H1 (cell line): Measurements from ENCODE around the gene MCFD2. TPM values are rescaled to one million over a fixed set of nuclear protein-coding genes. Genes with fewer than 3 reads are reported as not detected.

ENCODE experiments used
- CTCF ChIA-PET: fragments of 300-600 bp; sonication (Branson Sonifier 250); formaldehyde crosslinking; loops from one replicate; lab custom pipeline; 2021; ENCODE audit not compliant: partially characterized antibody; lab: Charles Lee
- POLR2A ChIA-PET: fragments of 300-600 bp; sonication (Branson Sonifier 250); formaldehyde crosslinking; loops from one replicate; lab custom pipeline; 2021; ENCODE audit warnings: inconsistent platforms; ENCODE audit not compliant: partially characterized antibody; lab: Charles Lee
- DNase-seq, 2 experiments: peaks; one replicate each; pipeline versions ENCODE4 v3.0.0 to v3.0.0-alpha.2; 2010 to 2022; ENCODE audit warnings: low spot score in 2 of 2, low read depth in 1 of 2, mixed read lengths in 1 of 2
- FAIRE-seq: peaks from 2 replicates; lab custom pipeline; 2011; peaks lifted over from hg19 to GRCh38; lab: Jason Lieb, UNC
- H2AFZ ChIP-seq: 2 replicates; pipeline ENCODE4 v1.8.1; 2012; ENCODE audit warnings: low read length, inconsistent platforms
- H2AK5ac ChIP-seq: 2 replicates; pipeline ENCODE4 v1.6.1; 2013; ENCODE audit warnings: low read depth, low read length
- H2BK120ac ChIP-seq: replicated peaks from 2 replicates; pipeline ENCODE3; 2013; ENCODE audit warnings: low read depth, low read length, inconsistent platforms
- H2BK12ac ChIP-seq: 2 replicates; pipeline ENCODE4 v1.6.1; 2013; ENCODE audit warnings: low read depth, low read length
- H2BK15ac ChIP-seq: 2 replicates; pipeline ENCODE4 v1.6.1; 2013; ENCODE audit warnings: low read length
- H2BK20ac ChIP-seq: 2 replicates; pipeline ENCODE4 v1.6.1; 2013; ENCODE audit warnings: low read length
- H2BK5ac ChIP-seq: 2 replicates; pipeline ENCODE4 v1.6.1; 2013; ENCODE audit warnings: low read depth, low read length
- H3K14ac ChIP-seq: 2 replicates; pipeline ENCODE4 v1.6.1; 2013; ENCODE audit warnings: inconsistent platforms; ENCODE audit not compliant: insufficient read length
- H3K18ac ChIP-seq: 2 replicates; pipeline ENCODE4 v1.6.1; 2013; ENCODE audit warnings: low read length; ENCODE audit errors: extremely low read depth
- H3K23ac ChIP-seq: 2 replicates; pipeline ENCODE4 v1.6.1; 2013; ENCODE audit warnings: inconsistent platforms; ENCODE audit not compliant: insufficient read length
- H3K23me2 ChIP-seq: 2 replicates; pipeline ENCODE4 v1.6.1; 2013; ENCODE audit warnings: low read depth, low read length
- H3K27ac ChIP-seq: 2 replicates; pipeline ENCODE4 v1.6.1; 2011; ENCODE audit warnings: low read depth, low read length, inconsistent platforms
- H3K27me3 ChIP-seq, 4 experiments: replicated peaks in 1 of 4; 1 replicate in 1 of 4; 2 replicates in 3 of 4; pipeline versions ENCODE4 v1.6.1 to v1.8.1; 2011 to 2013; ENCODE audit warnings: low read length in 3 of 4, mild to moderate bottlenecking in 3 of 4, inconsistent platforms in 2 of 4, mixed read lengths in 2 of 4, moderate library complexity in 1 of 4; ENCODE audit not compliant: control insufficient read depth in 3 of 4, insufficient read depth in 3 of 4; ENCODE audit errors: extremely low read depth in 1 of 4
- H3K36me3 ChIP-seq, 4 experiments: 2 replicates each; pipeline versions ENCODE4 v1.6.1 to v1.8.1; 2011 to 2013; ENCODE audit warnings: mild to moderate bottlenecking in 4 of 4, low read length in 3 of 4, moderate library complexity in 2 of 4, control low read depth in 1 of 4, inconsistent platforms in 1 of 4; ENCODE audit not compliant: insufficient read depth in 4 of 4, control insufficient read depth in 2 of 4
- H3K4ac ChIP-seq: replicated peaks from 2 replicates; pipeline ENCODE3; 2013; ENCODE audit warnings: low read length, low read depth, mixed read lengths, inconsistent platforms; ENCODE audit not compliant: insufficient read length
- H3K4me1 ChIP-seq, 4 experiments: replicated peaks in 1 of 4; 1 replicate in 1 of 4; 2 replicates in 3 of 4; pipeline versions ENCODE4 v1.6.1 to v1.8.1; 2011 to 2013; ENCODE audit warnings: low read length in 3 of 4, inconsistent platforms in 2 of 4, mixed read lengths in 1 of 4; ENCODE audit not compliant: insufficient read depth in 4 of 4, control insufficient read depth in 3 of 4
- H3K4me2 ChIP-seq, 2 experiments: 2 replicates each; pipeline versions ENCODE4 v1.6.1 to v1.8.1; 2011 to 2013; ENCODE audit warnings: low read depth in 2 of 2, low read length in 2 of 2, control low read depth in 1 of 2, inconsistent platforms in 1 of 2, mild to moderate bottlenecking in 1 of 2; ENCODE audit not compliant: insufficient read depth in 1 of 2
- H3K4me3 ChIP-seq, 4 experiments: fragments of 200-600, 300-600 bp in 1 of 4; sonication (generic), shearing (Covaris generic), sonication (Bioruptor Twin) in 1 of 4; 2 replicates each; pipeline versions ENCODE4 v1.5.1 to v1.8.1; 2011 to 2016; ENCODE audit warnings: low read length in 4 of 4, low read depth in 3 of 4, control low read depth in 2 of 4, inconsistent platforms in 2 of 4, mild to moderate bottlenecking in 2 of 4, mixed read lengths in 1 of 4, moderate library complexity in 1 of 4; ENCODE audit not compliant: insufficient read depth in 2 of 4; ENCODE audit errors: extremely low read depth in 1 of 4
- H3K56ac ChIP-seq: replicated peaks from 2 replicates; pipeline ENCODE3; 2013; ENCODE audit warnings: low read depth, mild to moderate bottlenecking, mixed read lengths, low read length, inconsistent platforms; ENCODE audit not compliant: insufficient read length
- H3K79me1 ChIP-seq: 2 replicates; pipeline ENCODE4 v1.6.1; 2013; ENCODE audit warnings: low read depth, low read length, control low read depth
- H3K79me2 ChIP-seq, 2 experiments: 2 replicates each; pipeline versions ENCODE4 v1.6.1 to v1.8.1; 2012 to 2013; ENCODE audit warnings: low read length in 2 of 2, mild to moderate bottlenecking in 2 of 2, inconsistent platforms in 1 of 2; ENCODE audit not compliant: insufficient read depth in 2 of 2, control insufficient read depth in 1 of 2
- H3K9ac ChIP-seq, 4 experiments: replicated peaks in 1 of 4; 1 replicate in 1 of 4; 2 replicates in 3 of 4; pipeline versions ENCODE4 v1.6.1 to v1.8.1; 2011 to 2013; ENCODE audit warnings: low read depth in 3 of 4, low read length in 3 of 4, control low read depth in 2 of 4, mild to moderate bottlenecking in 2 of 4, moderate library complexity in 2 of 4, inconsistent platforms in 1 of 4; ENCODE audit errors: extremely low read depth in 1 of 4
- H3K9me3 ChIP-seq, 2 experiments: 2 replicates each; pipeline versions ENCODE4 v1.6.1 to v1.8.1; 2012 to 2013; ENCODE audit warnings: mild to moderate bottlenecking in 2 of 2, moderate library complexity in 2 of 2, control low read depth in 1 of 2, inconsistent platforms in 1 of 2, low read depth in 1 of 2, low read length in 1 of 2, mixed read lengths in 1 of 2; ENCODE audit not compliant: insufficient read depth in 2 of 2
- H4K20me1 ChIP-seq, 2 experiments: replicated peaks in 1 of 2; 2 replicates each; pipeline versions ENCODE3 to v1.8.1; 2011 to 2013; ENCODE audit warnings: inconsistent platforms in 2 of 2, low read length in 2 of 2, mild to moderate bottlenecking in 1 of 2; ENCODE audit not compliant: insufficient read depth in 2 of 2, control insufficient read depth in 1 of 2
- H4K5ac ChIP-seq: 2 replicates; pipeline ENCODE4 v1.6.1; 2013; ENCODE audit warnings: low read length, low read depth, mixed read lengths, inconsistent platforms; ENCODE audit not compliant: insufficient read length
- H4K8ac ChIP-seq: 2 replicates; pipeline ENCODE4 v1.8.0; 2013; ENCODE audit warnings: mild to moderate bottlenecking, moderate library complexity, low read length, inconsistent platforms; ENCODE audit not compliant: insufficient read depth; ENCODE audit errors: extremely low read depth
- H4K91ac ChIP-seq: replicated peaks from 2 replicates; pipeline ENCODE3; 2013; ENCODE audit warnings: low read length, mixed read lengths, inconsistent platforms; ENCODE audit not compliant: insufficient read length
- ATF2 ChIP-seq: IDR thresholded peaks from 2 replicates; pipeline ENCODE4 v1.6.1; 2012; ENCODE audit warnings: low read length, inconsistent platforms
- ATF3 ChIP-seq: IDR thresholded peaks from 2 replicates; pipeline ENCODE4 v1.6.1; 2011; ENCODE audit warnings: low read depth, mild to moderate bottlenecking, low read length; ENCODE audit not compliant: insufficient read depth
- CBX8 ChIP-seq: fragments of 300-800, 300-1000 bp; sonication (generic); IDR thresholded peaks from 2 replicates; pipeline ENCODE4 v1.7.1; 2016; ENCODE audit warnings: low read depth, low read length, borderline replicate concordance
- CTBP2 ChIP-seq: IDR thresholded peaks from 2 replicates; pipeline ENCODE4 v1.7.0; 2011; ENCODE audit warnings: borderline replicate concordance, mild to moderate bottlenecking, moderate library complexity, mixed read lengths, low read length; ENCODE audit not compliant: insufficient read depth, insufficient read length
- EP300 ChIP-seq, 2 experiments: IDR thresholded peaks; 1 replicate in 1 of 2; 2 replicates in 1 of 2; pipeline ENCODE4 v1.6.1; 2011 to 2012; ENCODE audit warnings: low read depth in 2 of 2, low read length in 2 of 2, mild to moderate bottlenecking in 2 of 2, borderline replicate concordance in 1 of 2, inconsistent platforms in 1 of 2, moderate library complexity in 1 of 2
- FOSL1 ChIP-seq: IDR thresholded peaks from 2 replicates; pipeline ENCODE4 v1.6.1; 2011; ENCODE audit warnings: mild to moderate bottlenecking, low read depth, low read length, moderate library complexity; ENCODE audit not compliant: insufficient read depth
- GABPA ChIP-seq: IDR thresholded peaks from 2 replicates; pipeline ENCODE4 v1.6.1; 2011; ENCODE audit warnings: mild to moderate bottlenecking, low read length, moderate library complexity, borderline replicate concordance; ENCODE audit not compliant: insufficient read depth
- JUND ChIP-seq: IDR thresholded peaks from 2 replicates; pipeline ENCODE4 v1.6.1; 2011; ENCODE audit warnings: mild to moderate bottlenecking, improper control_type of control experiment, low read length
- POLR2AphosphoS5 ChIP-seq: IDR thresholded peaks from 2 replicates; pipeline ENCODE4 v1.6.1; 2011; ENCODE audit warnings: low read depth, low read length
- SP1 ChIP-seq: IDR thresholded peaks from 2 replicates; pipeline ENCODE4 v1.6.1; 2011; ENCODE audit warnings: low read depth, low read length
- SP4 ChIP-seq: IDR thresholded peaks from 2 replicates; pipeline ENCODE4 v1.6.1; 2012; ENCODE audit warnings: low read length, inconsistent platforms
- TAF7 ChIP-seq: optimal IDR thresholded peaks from 2 replicates; pipeline ENCODE3; 2011; ENCODE audit warnings: low read depth, mild to moderate bottlenecking, inconsistent platforms, low read length, moderate library complexity, borderline replicate concordance
- polyA plus RNA-seq, 7 experiments: library from polyadenylated mRNA; depleted of rRNA in 3 of 7; stranded (reverse) in 5 of 7; unstranded in 2 of 7; fragments of >200 nt in 5 of 7; fragments of 200-250 nt in 2 of 7; gene quantifications; 1 replicate in 5 of 7; 2 replicates in 1 of 7; 4 replicates in 1 of 7; pipeline versions ENCODE4 v1.2.1 to v1.2.3, GENCODE V29; 2011 to 2013; ENCODE audit warnings: missing spikeins in 2 of 7, mixed read lengths in 2 of 7
- total RNA-seq: library from RNA; stranded (reverse); fragmentation: NEBNext Ultra II Directional; extraction: Animal tissue kit (Norgen Biotek cat#: 25700); gene quantifications from 2 replicates; pipeline ENCODE4 v1.2.1, GENCODE V29; 2021

The MCFD2 gene
- total and polyA plus RNA-seq, 2 of the 8 experiments (the other 6 are each of a cell fraction or from before 2014, with no cell fraction given) = 35.2 to 76.2 TPM

DNA sequence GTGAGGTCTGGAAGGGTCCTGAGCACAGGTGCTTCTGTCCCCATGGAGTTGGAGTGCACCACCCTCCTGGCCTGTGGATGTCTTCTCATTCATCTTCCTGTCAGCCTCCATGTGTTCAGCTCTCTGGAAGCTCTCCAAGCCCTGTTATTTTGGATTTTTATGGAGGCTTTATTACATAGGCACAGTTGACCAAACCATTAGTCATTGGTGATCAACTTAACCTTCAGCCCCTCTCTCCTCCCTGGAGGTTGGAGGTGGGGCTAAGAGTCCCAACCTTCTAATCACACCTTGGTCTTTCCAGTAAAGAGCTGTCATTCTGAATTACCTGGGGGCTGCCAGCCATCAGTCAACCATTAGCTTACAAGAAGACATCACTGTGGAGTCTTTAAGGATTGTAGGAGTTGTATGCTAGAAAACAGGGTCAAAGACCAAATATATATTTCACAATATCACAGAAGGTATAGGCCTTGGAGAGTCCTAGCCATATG lies 7.5 kb upstream of the MCFD2 start:
- Histone ChIP-seq H3K4ac (no peak overlapping the region), H2BK20ac (no peak overlapping the region), H3K4me3 (no peak overlapping the region), H2BK5ac (no peak overlapping the region), H4K5ac (no peak overlapping the region), H3K18ac (no peak overlapping the region), H3K9me3 (peaks cover 6 to 12% of the 10 kb centered on the region in 2 experiments; a peak in 3 of 4 replicates), H4K20me1 (no peaks in the 10 kb centered on the region), H3K23me2 (no peaks in the 10 kb centered on the region), H3K36me3 (peaks cover 0 to 3% (median 0%) of the 10 kb centered on the region in 4 experiments; a peak in 1 of 8 replicates), H4K91ac (no peak overlapping the region), H3K79me2 (0 out of 4 replicates have a peak, but pooled peaks cover 0 to 3% of the 10 kb centered on the region in 2 experiments), H3K14ac (no peak overlapping the region), H2BK120ac (no peak overlapping the region), H2BK12ac (no peak overlapping the region), H3K23ac (no peak overlapping the region), H3K4me1 (no peaks in the 10 kb centered on the region; a peak in 1 of 7 replicates), H4K8ac (no peak overlapping the region), H2AK5ac (no peak overlapping the region), H3K79me1 (no peaks in the 10 kb centered on the region), H3K56ac (no peak overlapping the region), H3K9ac (no peak overlapping the region), H3K4me2 (no peak overlapping the region), H2BK15ac (no peak overlapping the region), H3K27me3 (no peaks in the 10 kb centered on the region), H2AFZ (no peak overlapping the region), H3K27ac (no peak overlapping the region)
- CTCF ChIA-PET = interaction anchor here (0.8 to 1.5 kb wide), 5 partner anchors 8 to 465 kb away, joined by 3 to 5 read pairs (median 4); no protein-coding TSS in a partner anchor
- DNase-seq (no peak), FAIRE-seq (no peak)
- POLR2A ChIA-PET = no interaction called here
- TF ChIP-seq POLR2AphosphoS5 = no peak
- no peak for TF ChIP-seq SP1
- TF ChIP-seq ATF2 = no peak
- TF ChIP-seq ATF3 = no peak
- no peak for TF ChIP-seq TAF7
- TF ChIP-seq CBX8 = no peak
- no peak for TF ChIP-seq SP4
- TF ChIP-seq EP300 (IDR thresholded peaks at IDR 0.05; ENCODE audit: borderline replicate concordance in 1 of 2, low read depth in 2 of 2, low read length in 2 of 2) = no peak
- no peak for TF ChIP-seq GABPA
- TF ChIP-seq JUND = no peak
- TF ChIP-seq FOSL1 = no peak
- no peak for TF ChIP-seq CTBP2
